Measurements from ENCODE around the gene CTBP2. TPM values are rescaled to one million over a fixed set of nuclear protein-coding genes. Genes with fewer than 3 reads are reported as not detected.

CTBP2 gene
- total and polyA plus RNA-seq, 8 donors = 71.2 to 90.0 (median 84.1) TPM

DNA sequence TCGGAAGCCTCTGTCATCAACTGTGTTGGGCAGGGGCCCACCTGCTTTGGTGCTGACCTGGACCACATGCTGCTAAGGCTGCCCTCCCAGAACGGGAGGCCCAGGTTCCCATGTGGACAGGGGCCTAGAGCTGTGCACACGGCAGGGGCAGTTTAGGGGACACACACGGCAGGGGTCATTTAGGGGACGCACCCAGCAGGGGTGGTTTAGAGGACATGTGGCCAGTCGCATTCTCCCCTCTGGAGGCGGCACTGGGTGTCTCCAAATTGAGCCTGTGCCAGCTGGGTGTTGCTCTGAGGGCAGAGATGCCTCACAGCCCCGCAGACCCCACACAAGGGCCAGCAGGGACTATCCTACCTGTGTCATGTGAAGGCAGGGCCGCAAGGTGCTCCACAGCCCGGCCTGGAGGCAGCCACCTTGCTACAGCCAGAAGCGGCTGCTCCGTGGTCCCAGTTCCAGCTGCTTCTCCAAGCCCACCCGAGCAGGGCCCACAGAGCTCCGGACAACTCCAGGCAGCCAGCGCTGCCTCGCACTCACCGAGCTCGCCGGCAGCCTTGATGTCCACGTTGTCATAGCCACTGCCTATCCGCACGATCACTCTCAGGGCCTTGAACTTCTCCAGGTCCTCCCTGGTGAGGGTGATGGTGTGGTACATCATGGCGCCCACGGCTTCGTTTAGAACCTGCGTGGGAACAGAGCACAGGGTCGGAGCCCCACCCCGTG is 157.8 kb downstream of the CTBP2 start:
- intact Hi-C loops (cut with DNase I) = no loop called here
- TF ChIP-seq, protein P1, sequence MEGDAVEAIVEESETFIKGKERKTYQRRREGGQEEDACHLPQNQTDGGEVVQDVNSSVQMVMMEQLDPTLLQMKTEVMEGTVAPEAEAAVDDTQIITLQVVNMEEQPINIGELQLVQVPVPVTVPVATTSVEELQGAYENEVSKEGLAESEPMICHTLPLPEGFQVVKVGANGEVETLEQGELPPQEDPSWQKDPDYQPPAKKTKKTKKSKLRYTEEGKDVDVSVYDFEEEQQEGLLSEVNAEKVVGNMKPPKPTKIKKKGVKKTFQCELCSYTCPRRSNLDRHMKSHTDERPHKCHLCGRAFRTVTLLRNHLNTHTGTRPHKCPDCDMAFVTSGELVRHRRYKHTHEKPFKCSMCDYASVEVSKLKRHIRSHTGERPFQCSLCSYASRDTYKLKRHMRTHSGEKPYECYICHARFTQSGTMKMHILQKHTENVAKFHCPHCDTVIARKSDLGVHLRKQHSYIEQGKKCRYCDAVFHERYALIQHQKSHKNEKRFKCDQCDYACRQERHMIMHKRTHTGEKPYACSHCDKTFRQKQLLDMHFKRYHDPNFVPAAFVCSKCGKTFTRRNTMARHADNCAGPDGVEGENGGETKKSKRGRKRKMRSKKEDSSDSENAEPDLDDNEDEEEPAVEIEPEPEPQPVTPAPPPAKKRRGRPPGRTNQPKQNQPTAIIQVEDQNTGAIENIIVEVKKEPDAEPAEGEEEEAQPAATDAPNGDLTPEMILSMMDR (IDR thresholded peaks at IDR 0.05) = no peak
- DNase-seq (peak in 2 of 4 donors; percentile 33 to 64), ATAC-seq (no peak)
- Histone ChIP-seq H3K9me3 (no peaks in the 10 kb centered on the region), H3K27me3 (no peaks in the 10 kb centered on the region), H3K4me1 (peaks cover 26 to 30% of the 10 kb centered on the region in 2 donors), H3K4me3 (no peak overlapping the region), H3K36me3 (peaks cover 0 to 92% of the 10 kb centered on the region in 2 donors), H3K27ac (no peak overlapping the region)

DNA sequence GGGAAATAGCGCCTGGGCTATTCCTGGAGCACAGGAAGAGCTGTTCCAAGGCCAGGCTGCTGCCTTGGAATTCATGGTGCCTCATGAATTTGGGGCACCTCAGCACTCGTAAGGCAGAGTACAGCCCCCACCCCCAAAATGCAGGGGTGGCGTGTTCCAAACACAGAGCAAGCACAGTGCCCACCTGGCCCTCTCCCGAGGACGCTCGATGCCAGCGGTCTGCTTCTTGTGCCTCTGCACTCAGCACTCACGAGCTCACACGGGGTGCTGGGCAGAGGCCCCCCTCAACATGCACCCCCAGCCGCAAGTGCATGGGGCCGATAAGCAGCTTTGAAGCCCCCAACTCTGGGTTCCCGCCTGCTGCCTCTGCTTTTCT is 158.3 kb downstream of the CTBP2 start:
- DNase-seq (no peak), ATAC-seq (no peak)
- Histone ChIP-seq H3K4me1 (peaks cover 23 to 30% of the 10 kb centered on the region in 2 donors), H3K4me3 (no peak overlapping the region), H3K9me3 (no peaks in the 10 kb centered on the region), H3K36me3 (peaks cover 0 to 98% of the 10 kb centered on the region in 2 donors), H3K27ac (peak overlapping the region in 1 of 2 donors; percentile 65), H3K27me3 (no peaks in the 10 kb centered on the region)
- intact Hi-C loops (cut with DNase I) = no loop called here
- TF ChIP-seq, protein P1 (IDR thresholded peaks at IDR 0.05) = no peak

DNA sequence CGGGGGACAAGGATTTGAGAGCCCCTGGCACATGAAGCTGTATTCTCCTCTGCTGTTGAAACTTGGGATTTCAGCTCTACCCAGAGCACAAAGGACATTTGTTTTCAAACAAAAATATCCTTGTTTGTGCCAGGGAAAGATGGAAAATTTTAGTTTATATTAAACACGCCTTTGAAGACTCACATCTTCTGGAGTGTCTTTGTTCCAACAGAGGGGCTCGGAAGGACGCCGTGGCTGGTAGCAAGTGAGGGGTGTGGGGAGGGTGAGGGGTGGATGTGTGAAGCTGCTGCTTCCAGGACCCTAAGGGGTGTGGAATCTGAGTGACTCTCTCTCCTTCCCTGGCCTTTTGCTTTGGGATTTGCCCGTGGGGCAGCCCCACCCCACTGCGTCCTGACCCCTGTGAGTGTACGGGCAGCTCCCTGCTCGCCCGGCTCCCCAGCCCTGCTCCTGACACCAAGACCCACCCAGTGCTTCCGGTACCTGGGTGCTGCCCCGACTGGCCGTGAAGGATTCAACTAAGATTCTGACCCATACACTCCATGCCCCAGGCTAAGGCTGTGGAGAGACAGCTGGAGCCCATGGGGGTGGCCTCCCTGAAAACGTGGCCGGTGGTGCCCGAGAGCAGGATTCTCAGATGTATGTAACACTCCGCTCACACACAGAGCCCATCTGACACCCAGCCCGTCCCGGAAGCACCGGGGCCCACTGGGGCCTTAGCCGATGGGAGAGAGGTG is 158.9 kb downstream of the CTBP2 start:
- intact Hi-C loops (cut with DNase I) = no loop called here
- H3K27ac ChIP-seq = peak overlapping the region; percentile 57 to 65
- TF ChIP-seq, protein P1 (IDR thresholded peaks at IDR 0.05) = no peak

DNA sequence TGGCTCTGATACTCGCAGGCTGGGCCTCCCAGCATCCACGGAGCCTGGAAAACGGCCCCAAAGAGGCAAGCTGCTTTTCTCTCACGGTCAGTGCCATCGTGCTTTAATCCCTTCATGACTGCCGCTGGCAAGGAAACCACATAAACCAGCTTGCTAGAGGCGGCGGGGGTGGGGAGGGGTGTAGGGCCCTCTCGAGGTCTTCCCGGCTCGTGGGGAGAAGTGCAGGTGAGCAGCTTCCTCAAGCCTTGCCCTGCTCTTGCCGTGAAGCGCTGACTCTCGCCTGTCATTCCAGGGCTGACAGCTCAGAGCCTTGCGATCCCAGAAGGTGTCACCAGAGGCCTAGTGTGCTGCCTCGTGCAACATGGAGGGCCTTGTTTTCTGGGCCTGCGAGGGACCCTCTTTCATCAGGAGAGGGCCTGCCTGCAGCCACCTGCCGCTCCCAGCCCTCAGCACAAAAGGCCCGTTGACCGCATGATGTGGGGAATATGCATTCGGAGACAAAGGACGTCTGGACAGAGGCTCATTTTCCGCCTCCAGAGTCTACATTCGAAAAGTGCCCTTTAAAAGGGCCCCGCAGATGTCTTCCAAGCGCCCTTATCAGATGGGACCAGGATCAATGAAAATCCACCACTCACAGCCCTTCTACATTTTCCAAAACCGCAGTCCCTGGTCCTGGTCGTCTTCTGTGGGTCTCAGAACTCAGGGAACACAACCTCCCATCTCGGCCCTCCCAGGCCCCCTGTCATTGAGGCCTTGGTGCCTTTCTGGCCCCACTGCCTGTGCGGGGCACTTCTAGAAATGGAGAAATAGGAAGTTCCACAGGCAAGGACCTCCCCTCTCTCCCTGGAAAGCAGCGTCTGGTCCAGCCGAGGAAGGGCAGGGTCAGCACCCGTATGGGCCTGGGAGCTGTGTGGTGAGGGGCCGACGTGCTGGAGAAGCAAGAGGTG is 159.7 kb downstream of the CTBP2 start:
- TF ChIP-seq, protein P1 (IDR thresholded peaks at IDR 0.05) = no peak
- peak overlapping the region; percentile 57 to 65 for H3K27ac ChIP-seq
- no peaks in the 10 kb centered on the region for H3K9me3 ChIP-seq
- no peaks in the 10 kb centered on the region for H3K27me3 ChIP-seq
- DNase-seq (peak in 2 of 4 donors; percentile 32 to 50), ATAC-seq (no peak)
- intact Hi-C loops (cut with DNase I) = no loop called here
- peaks cover 0 to 100% of the 10 kb centered on the region in 2 donors for H3K36me3 ChIP-seq
- no peak overlapping the region for H3K4me3 ChIP-seq
- H3K4me1 ChIP-seq = peaks cover 23 to 30% of the 10 kb centered on the region in 2 donors

More for the DNA sequence above, 158.9 kb downstream of the CTBP2 start:
- no peak for ATAC-seq
- H3K4me1 ChIP-seq = peaks cover 23 to 30% of the 10 kb centered on the region in 2 donors
- peaks cover 0 to 100% of the 10 kb centered on the region in 2 donors for H3K36me3 ChIP-seq
- no peaks in the 10 kb centered on the region for H3K9me3 ChIP-seq
- no peaks in the 10 kb centered on the region for H3K27me3 ChIP-seq
- peak in 2 of 4 donors; percentile 30 to 64 for DNase-seq
- H3K4me3 ChIP-seq = no peak overlapping the region

All from left lung (tissue), 10 donors.